NCI-H1048 (cell line): ENCODE data around the gene B3GAT1.
"Not testable (repeated sequence)": the region's sequence is repeated elsewhere in the genome, so short reads cannot be mapped to it uniquely, and the experiment has no call there.

Experiments used
- DNase-seq: peaks from one replicate; lab custom pipeline; 2025; lab: John Stamatoyannopoulos, UW

B3GAT1 gene

DNA sequence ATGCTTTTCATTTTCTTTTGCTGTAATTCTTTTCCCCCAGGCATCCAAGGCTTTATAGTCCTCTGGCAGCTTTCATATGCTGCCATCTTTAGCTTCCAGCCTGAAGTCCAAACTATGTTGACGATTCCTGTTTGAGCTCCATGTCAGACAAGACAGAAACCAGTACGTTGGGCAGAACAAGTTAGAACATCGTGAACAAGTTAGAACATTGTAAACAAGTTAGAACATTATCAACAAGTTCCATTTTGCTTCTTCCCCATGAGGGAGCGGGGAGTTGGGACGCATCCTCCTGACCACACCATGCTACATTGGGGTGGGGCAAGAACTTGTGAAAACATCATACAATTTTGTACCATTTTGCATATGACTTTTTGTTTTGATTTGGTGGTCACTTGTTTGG, 56.4 kb downstream of the B3GAT1 start:
- no peak for DNase-seq

GRCh38 chr11:134355136-134355535, 56.9 kb downstream of the B3GAT1 start:
- no peak for DNase-seq

DNA sequence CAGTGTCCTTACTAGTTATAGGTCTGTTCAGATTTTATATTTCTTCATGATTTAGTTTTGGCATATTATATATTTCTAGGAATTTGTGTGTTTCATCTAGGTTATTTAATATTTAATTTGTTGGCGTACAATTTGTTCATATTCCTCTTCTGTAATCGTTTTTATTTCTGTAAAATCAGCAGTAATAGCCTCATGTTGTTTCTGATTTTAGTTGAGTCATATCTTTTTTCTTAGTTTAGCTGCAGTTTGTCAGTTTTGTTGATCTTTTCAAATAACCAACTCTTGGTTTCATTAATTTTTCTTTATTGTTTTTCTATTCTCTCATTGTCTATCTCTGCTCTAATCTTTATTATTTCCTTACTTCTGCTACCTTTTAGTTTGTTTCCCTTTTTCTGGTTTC, 59.9 kb downstream of the B3GAT1 start:
- DNase-seq = no peak

DNA sequence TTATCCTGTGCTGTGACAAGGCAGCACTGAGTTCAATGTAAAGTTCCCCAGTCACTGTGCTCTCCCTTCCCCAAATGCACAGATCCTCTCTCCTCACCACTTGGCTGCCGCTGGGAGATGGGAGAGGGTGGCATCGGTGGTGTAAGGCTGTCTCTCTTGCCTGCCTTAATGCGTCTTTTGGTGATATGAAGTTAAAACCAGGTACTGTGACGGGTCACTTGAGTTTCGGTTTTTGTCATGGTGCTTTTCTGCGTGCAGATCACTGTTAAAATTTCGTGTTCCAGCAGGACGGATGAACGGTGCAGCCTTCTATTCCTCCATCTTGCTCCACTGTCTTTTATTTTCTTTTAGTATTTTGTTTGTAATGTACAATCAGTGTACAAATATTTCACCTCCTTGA, 61.7 kb downstream of the B3GAT1 start:
- DNase-seq = no peak

GRCh38 chr11:134349802-134350355, 62.2 kb downstream of the B3GAT1 start:
- no peak for DNase-seq

GRCh38 chr11:134349109-134349801, 62.8 kb downstream of the B3GAT1 start:
- no peak for DNase-seq

DNA sequence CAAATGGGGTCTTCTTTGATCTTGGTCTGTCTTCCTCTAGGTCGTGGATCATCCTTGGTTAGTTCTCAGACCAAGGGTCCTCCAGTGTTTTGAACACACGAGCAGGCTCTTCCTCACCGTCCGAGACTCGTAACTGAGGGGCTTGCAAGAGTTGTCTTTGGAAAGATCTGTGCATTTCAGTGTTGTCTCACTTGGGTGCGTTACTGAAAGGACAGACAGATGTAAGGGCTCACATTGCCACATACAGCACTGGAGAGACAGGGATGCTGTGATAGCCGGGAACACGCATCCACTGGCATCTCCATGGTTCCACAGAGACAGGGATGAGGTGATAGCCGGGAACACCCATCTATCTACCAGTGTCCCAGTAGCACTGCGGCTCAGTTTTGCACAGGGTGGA, 64.6 kb downstream of the B3GAT1 start:
- DNase-seq = no peak

- DNase-seq = no peak
These were observed 65.1 kb downstream of the B3GAT1 start for GRCh38 chr11:134346976-134347350.

- no peak for DNase-seq
These were observed 65.7 kb downstream of the B3GAT1 start for GRCh38 chr11:134346101-134346975.

DNA sequence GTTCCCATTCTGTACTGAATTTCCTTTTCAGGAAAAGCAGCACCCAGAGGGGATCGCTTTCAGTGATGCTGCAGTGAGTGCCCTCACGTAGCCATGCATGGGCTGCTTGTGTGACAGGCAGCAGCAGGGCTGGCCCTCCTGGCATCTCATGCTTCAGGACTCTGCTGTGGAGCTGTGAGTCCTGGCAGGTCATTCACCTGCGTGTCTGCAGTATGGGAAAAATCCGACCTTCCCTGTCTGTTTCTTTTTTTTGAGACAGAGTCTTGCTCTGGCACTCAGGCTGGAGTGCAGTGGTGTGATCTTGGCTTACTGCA, 66.8 kb downstream of the B3GAT1 start:
- no peak for DNase-seq

GRCh38 chr11:134344497-134345236, 67.4 kb downstream of the B3GAT1 start:
- not testable (repeated sequence) for DNase-seq

DNA sequence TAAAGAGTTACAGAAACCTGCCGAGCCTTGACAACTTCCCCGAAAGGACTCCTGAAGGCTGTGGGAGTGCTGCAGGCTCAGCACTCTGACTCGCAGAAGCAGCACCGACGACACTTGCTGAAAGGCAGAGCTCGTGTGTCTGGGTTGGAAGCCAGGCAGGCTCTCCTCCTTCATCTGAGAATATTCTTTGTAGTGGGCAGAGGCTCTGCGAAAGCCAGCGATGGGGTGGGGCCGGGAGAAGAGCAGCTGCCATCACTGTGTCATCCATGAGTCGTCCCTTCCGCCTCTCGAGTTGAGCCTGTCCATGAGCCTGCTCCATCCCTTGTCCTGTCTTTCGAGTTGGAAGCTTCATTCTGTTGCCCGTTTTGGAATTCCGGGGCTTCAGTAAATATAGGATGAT, 68.4 kb downstream of the B3GAT1 start:
- DNase-seq = no peak

DNA sequence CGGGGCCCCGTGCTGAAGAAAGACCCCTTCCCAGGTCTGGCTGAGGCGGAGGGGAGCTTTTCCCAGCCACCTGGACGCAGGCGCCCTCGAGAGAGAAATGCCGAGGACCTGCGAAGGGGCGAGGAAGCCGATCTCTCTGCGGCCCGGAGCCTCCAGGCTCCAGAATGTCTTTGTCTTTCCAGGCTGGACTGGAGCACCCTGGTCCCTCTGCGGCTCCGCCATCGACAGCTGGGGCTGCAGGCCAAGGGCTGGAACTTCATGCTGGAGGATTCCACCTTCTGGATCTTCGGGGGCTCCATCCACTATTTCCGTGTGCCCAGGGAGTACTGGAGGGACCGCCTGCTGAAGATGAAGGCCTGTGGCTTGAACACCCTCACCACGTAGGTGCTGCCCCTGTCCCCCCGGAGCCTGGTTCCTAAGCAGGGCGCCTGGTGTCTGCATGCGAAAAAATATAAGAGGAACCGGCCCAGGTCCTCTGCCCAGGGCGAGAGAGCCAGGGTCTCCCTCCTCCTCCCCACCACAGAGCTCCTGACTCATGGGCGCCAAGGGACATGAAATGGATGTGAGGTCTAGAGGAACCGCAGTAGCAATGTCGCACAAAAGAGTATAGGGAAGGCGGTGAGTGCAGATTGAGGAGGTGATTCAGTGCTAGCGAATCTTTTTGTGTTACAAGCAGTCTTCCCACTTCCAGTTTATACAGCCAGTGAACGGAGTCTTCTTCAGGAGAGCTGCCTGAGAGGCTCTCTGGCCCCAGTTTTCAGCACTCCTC, 69.3 kb downstream of the B3GAT1 start:
- DNase-seq = no peak

DNA sequence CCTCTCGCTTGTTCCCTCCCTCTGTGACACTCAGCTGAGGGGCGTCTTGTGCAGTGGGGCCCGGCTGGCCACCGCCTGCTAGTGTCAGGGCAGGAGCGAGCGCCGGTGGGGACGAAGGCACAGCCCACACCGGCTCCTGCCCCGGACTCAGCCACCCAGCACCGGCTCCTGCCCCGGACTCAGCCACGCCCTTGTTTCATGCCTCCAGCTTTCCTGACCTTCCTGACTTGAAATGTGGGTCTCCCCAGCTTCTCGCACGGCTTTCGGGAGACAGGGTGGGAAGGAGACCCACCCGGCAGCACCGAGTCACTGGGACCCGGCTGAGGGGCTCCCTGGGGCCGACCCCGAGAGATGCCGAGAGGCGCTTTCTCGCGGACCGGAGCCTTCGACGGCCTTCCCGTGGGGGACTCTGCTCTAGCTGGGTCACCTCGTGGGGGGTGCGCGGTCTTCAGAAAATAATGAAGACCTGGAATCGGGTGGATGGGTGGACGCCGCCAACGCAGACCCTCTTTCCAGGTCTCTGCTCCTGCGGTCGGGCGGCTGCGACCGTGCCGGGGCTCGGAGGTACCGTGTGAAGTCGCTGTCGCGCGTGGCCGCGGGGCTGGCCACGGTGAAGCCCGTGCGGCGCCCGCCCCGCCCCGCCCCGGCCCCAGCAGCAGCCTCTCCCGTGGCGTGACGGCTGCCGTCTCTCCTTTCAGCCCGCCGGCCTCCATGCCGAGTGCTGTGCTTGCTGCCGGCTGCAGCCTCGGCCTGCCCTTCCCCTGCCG, 70.1 kb downstream of the B3GAT1 start:
- no peak for DNase-seq

GRCh38 chr11:134340354-134340964, 71.6 kb downstream of the B3GAT1 start:
- no peak for DNase-seq

DNA sequence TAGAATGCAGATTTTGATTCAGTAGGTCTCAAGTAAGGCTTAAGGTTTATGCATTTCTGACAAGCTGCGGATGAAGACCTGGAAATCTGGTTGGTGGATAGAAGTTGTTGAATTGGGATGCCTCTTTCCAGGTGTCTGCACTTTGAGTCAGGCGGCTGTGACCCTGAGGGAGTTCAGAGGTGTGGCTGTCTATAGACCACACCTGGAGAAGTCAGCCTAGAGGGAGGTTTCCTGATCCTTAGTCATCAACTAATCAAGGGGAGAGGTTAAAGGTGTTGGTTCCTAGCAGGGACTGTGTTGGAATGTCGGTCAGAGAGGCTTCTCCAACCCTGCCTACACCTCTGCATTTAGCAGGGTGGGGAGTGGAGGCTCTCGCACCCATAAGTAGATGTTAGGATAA, 72.3 kb downstream of the B3GAT1 start:
- DNase-seq = no peak

DNA sequence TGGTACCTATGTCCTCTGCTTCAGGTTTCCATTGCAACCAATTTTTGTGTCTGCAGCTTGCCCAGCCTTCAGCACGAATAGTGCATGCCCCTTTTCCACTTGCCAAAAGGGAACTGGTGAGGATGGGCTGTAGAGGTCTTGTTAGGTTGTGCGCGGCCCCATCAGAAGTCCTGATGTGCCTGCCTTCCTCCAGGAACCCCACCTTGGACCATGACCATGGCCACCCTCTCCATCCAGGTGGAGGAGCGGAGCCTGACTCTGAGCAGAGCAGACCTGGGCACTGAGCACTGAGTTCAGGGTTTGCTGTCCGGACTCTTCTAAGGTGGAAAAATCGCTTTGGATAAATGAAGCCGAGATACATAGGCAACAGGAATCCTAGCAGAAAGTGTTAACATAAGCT, 73.4 kb downstream of the B3GAT1 start:
- DNase-seq = no peak

DNA sequence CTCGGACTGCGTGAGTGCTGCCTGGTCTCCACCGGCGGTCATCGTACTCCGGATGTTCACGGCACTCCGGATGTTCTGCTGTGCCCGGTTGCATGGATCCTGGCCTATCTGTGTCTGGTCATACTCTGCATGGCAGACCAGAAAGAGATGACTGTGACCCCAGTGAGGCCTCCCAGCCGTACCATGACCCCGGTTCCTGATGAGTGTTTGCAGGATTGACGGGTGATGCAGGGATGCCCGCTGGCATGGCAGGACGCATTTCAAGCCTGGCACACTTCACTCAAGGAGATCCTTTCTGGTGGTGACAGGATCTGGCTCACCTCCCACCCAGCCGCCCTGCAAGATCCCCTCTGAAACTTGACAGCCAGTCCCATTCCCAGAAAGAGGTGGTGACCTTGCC, 74.0 kb downstream of the B3GAT1 start:
- no peak for DNase-seq

DNA sequence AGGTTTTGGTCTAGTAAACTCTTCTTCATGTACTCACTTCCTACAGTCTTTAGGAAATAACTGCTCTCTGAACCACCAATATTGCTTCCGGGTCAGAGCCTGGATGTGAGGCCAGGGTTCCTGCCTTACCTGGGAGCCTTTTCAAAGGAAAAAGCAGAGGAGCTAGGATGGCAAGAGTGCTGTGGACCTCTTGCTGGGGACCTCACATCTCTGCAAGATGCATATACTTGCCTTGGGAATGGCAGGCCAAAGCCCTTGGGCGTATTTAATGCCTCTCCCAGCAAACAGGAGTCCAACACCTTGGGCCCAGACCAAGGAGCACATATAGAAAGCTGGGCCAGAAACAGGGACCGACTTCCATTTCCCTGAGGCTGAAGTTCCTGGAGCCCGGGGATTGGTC, 75.0 kb downstream of the B3GAT1 start:
- DNase-seq = no peak

DNA sequence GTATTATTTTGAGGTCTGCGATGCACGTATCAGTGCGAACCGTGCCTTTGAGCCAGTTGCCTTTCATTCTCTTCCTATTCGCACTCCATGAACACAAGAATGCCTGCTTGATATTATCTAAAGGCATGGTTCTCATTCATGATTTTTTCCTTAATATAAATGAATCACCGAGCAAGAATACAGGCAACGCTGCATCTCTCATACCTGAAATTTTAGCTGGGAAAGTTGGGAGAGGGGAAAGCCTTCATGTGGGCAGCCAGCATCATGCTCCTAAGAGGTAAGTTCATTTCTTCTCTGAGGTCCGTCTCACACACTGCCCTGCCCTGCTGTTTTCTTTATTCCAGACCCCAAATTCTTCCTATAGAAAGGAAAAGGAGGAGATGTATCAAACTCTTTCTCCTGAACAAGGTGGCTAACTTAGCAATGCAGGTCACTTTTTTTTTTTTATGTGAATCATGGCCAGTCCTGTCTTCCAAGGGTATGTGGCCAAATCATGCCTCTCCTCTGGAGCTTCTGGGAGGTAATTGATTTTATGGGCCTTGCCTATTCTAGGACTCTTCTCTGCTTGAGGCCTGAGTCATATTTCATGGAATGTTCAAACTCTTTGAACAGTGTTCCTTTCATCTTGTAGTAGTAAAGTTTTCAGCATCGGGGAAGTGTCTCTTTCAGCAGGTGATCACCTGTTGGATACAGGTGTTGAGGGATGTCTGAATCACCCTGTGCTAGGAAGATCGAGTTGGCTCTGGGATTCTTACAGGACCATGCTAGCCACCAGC, 77.1 kb downstream of the B3GAT1 start:
- DNase-seq = no peak
